ENCODE measurements around the gene BLOC1S1. TPM values are rescaled to one million over a fixed set of nuclear protein-coding genes. Genes with fewer than 3 reads are reported as not detected.

The BLOC1S1 gene
- total and polyA plus RNA-seq, 2 of the 4 experiments (the other 2 are of a cell fraction): 128 to 285 TPM

DNA sequence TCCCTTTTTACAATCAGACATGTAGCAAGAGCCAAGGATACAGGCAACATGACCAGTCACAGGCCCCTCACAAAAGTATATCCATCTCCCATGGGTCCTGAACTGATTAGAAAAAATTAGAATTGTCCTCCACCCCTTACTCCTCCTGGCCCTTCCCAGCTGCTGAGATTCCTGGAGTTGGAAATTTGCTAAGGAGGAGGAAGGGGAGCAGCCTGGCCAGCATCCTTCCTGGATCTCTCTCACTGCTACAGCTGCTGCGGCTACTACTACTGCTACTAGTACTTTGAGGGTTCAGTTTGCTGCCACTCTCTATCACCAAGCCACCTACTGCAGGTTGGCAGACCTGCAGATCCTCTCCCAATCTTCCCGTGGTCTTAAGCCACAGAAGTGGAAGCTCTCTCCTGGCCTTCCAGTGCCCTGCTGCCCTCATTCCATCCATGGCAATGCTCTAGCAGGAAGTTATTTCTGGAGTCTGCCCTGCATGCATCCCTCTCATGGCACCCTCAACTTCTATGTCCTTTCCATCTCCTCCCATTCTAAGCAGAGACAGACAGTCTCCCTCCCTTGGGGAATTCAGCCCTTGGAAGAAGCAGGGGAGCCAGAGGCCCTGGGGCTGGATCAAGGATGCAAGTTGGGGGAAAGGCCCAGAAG lies 9.2 kb upstream of the BLOC1S1 start:
- Histone ChIP-seq H2AFZ (replicated peaks; ENCODE audit: low read length, poor library complexity) (peak overlapping the region; percentile 91), H2AK5ac (ENCODE audit: low read depth, low read length) (no peak overlapping the region), H3K14ac (replicated peaks; ENCODE audit: low read depth, low read length) (no peak overlapping the region), H3K4me2 (ENCODE audit: low read depth, low read length) (peak overlapping the region; percentile 84; the same call in 1 of the 2 replicates), H2BK5ac (ENCODE audit: low read depth, low read length, poor library complexity, severe bottlenecking) (no peak overlapping the region), H3K9ac (ENCODE audit: low read depth, low read length) (no peak overlapping the region), H3K4me1 (ENCODE audit: control insufficient read depth, insufficient read depth, low read length) (0 out of 2 replicates have a peak, but pooled peaks cover 2% of the 10 kb centered on the region), H3K18ac (ENCODE audit: low read depth, low read length) (no peak overlapping the region), H4K20me1 (ENCODE audit: insufficient read depth, low read length) (no peaks in the 10 kb centered on the region), H3K27me3 (ENCODE audit: control insufficient read depth, insufficient read depth, low read length) (peaks cover 25% of the 10 kb centered on the region), H4K5ac (ENCODE audit: low read depth, low read length) (no peak overlapping the region), H3K23ac (ENCODE audit: low read depth, low read length) (no peak overlapping the region), H4K8ac (ENCODE audit: low read depth in 2 of 2, low read length in 2 of 2) (no peak overlapping the region), H3K9me3 (ENCODE audit: control insufficient read depth, insufficient read depth, low read length) (no peaks in the 10 kb centered on the region), H2BK120ac (ENCODE audit: low read depth, low read length) (no peak overlapping the region), H4K91ac (ENCODE audit: insufficient read depth, low read depth, low read length) (no peak overlapping the region), H3K79me1 (ENCODE audit: low read depth in 1 of 2, low read length in 2 of 2) (no peaks in the 10 kb centered on the region), H3K9me1 (ENCODE audit: insufficient read depth, low read length) (no peaks in the 10 kb centered on the region; the same call in 1 of the 2 replicates), H3K36me3 (ENCODE audit: control insufficient read depth, insufficient read depth, low read length) (no peaks in the 10 kb centered on the region), H3K56ac (ENCODE audit: extremely low read depth, insufficient read depth, low read length) (no peak overlapping the region), H3K4ac (ENCODE audit: low read depth, low read length) (no peak overlapping the region), H3K27ac (ENCODE audit: insufficient read depth, low read length) (no peak overlapping the region), H2AK9ac (replicated peaks; ENCODE audit: low read depth, low read length, poor library complexity) (no peak overlapping the region), H2BK20ac (ENCODE audit: low read depth, low read length) (no peak overlapping the region), H3K4me3 (ENCODE audit: insufficient read depth, low read depth, low read length) (peak overlapping the region; percentile 74; the same call in 1 of the 2 replicates), H2BK15ac (ENCODE audit: low read depth, low read length) (no peak overlapping the region)
- dilution Hi-C loops (cut with HindIII; ENCODE audit: low sequenced_read_pairs, unreplicated experiment): no loop called here
- WGBS, 2 experiments (ENCODE audit: extremely low coverage in 2 of 2, insufficient read length in 1 of 2): no CpG with 5 or more reads among the region's 2 CpGs
- POLR2A ChIA-PET (ENCODE audit: unreplicated experiment): no interaction called here
- TF ChIP-seq RFX5 (IDR thresholded peaks at IDR 0.05; ENCODE audit: low read depth, low read length) (no peak), RAD21 (IDR thresholded peaks at IDR 0.05; ENCODE audit: low read length) (no peak), CHD1 (IDR thresholded peaks at IDR 0.05; ENCODE audit: low read depth, low read length) (no peak), CEBPB (IDR thresholded peaks at IDR 0.05; ENCODE audit: low read depth, low read length) (no peak), MAZ (IDR thresholded peaks at IDR 0.05; ENCODE audit: borderline replicate concordance, low read depth, low read length) (no peak), MAFK (IDR thresholded peaks at IDR 0.05; ENCODE audit: low read depth, low read length) (no peak), NFE2L2 (IDR thresholded peaks at IDR 0.05; ENCODE audit: low read depth, low read length) (no peak), RCOR1 (IDR thresholded peaks at IDR 0.05; ENCODE audit: insufficient replicate concordance, low read length) (no peak), SMC3 (IDR thresholded peaks at IDR 0.05; ENCODE audit: low read depth, low read length) (no peak), FOS (IDR thresholded peaks at IDR 0.05; ENCODE audit: low read depth, low read length) (no peak), MXI1 (IDR thresholded peaks at IDR 0.05; ENCODE audit: borderline replicate concordance, low read depth, low read length) (no peak), POLR2A (IDR thresholded peaks at IDR 0.05; ENCODE audit: low read depth, low read length) (no peak), BHLHE40 (IDR thresholded peaks at IDR 0.05; ENCODE audit: low read depth, low read length) (no peak)
- TF ChIP-seq, protein P1, sequence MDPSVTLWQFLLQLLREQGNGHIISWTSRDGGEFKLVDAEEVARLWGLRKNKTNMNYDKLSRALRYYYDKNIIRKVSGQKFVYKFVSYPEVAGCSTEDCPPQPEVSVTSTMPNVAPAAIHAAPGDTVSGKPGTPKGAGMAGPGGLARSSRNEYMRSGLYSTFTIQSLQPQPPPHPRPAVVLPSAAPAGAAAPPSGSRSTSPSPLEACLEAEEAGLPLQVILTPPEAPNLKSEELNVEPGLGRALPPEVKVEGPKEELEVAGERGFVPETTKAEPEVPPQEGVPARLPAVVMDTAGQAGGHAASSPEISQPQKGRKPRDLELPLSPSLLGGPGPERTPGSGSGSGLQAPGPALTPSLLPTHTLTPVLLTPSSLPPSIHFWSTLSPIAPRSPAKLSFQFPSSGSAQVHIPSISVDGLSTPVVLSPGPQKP (IDR thresholded peaks at IDR 0.05; ENCODE audit: borderline replicate concordance, low read depth, low read length): no peak
- TF ChIP-seq, protein P2, sequence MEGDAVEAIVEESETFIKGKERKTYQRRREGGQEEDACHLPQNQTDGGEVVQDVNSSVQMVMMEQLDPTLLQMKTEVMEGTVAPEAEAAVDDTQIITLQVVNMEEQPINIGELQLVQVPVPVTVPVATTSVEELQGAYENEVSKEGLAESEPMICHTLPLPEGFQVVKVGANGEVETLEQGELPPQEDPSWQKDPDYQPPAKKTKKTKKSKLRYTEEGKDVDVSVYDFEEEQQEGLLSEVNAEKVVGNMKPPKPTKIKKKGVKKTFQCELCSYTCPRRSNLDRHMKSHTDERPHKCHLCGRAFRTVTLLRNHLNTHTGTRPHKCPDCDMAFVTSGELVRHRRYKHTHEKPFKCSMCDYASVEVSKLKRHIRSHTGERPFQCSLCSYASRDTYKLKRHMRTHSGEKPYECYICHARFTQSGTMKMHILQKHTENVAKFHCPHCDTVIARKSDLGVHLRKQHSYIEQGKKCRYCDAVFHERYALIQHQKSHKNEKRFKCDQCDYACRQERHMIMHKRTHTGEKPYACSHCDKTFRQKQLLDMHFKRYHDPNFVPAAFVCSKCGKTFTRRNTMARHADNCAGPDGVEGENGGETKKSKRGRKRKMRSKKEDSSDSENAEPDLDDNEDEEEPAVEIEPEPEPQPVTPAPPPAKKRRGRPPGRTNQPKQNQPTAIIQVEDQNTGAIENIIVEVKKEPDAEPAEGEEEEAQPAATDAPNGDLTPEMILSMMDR (conservative IDR thresholded peaks at IDR 0.05; ENCODE audit: low read depth, low read length): no peak
- TF ChIP-seq, protein P3, sequence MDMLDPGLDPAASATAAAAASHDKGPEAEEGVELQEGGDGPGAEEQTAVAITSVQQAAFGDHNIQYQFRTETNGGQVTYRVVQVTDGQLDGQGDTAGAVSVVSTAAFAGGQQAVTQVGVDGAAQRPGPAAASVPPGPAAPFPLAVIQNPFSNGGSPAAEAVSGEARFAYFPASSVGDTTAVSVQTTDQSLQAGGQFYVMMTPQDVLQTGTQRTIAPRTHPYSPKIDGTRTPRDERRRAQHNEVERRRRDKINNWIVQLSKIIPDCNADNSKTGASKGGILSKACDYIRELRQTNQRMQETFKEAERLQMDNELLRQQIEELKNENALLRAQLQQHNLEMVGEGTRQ (IDR thresholded peaks at IDR 0.05; ENCODE audit: low read depth, low read length): no peak
- BruUV-seq (replicated peaks): no TSS peak
- ATAC-seq (ENCODE audit: low read depth) (no peak), DNase-seq (no peak)
- in situ Hi-C loops (cut with MboI; ENCODE audit: low sequenced_read_pairs): no loop called here
- intact Hi-C loops (cut with micrococcal nuclease): no loop called here
- CTCF ChIA-PET: no interaction called here

All from IMR-90 (cell line).